Suprapubic skin (tissue), 4 donors: ENCODE measurements around the gene DNAH2.

Experiments
- CTCF ChIP-seq, 2 donors: fragments of 200-600 bp in 1 of 2; fragments of 450-650 bp in 1 of 2; sonication (generic) in 1 of 2; IDR thresholded peaks; one replicate each; pipeline ENCODE4 v1.5.1; 2016 to 2019; ENCODE audit warnings: antibody characterized with exemption in 2 of 2, mild to moderate bottlenecking in 1 of 2, moderate library complexity in 1 of 2
- POLR2A ChIP-seq, 2 donors: fragments of 450-650 bp; IDR thresholded peaks; one replicate each; pipeline ENCODE4 v1.6.1; 2017; ENCODE audit warnings: antibody characterized with exemption in 2 of 2, mild to moderate bottlenecking in 2 of 2, moderate library complexity in 2 of 2
- POLR2AphosphoS5 ChIP-seq, 3 donors: sonication (generic); formaldehyde crosslinking; IDR thresholded peaks; one replicate each; pipeline ENCODE4 v1.6.1; 2017; ENCODE audit warnings: antibody characterized with exemption in 3 of 3

GRCh38 chr17:7763919-7764318 is 46.4 kb downstream of the DNAH2 start:
- TF ChIP-seq POLR2A (IDR thresholded peaks at IDR 0.05) (no peak), CTCF (IDR thresholded peaks at IDR 0.05) (no peak), POLR2AphosphoS5 (IDR thresholded peaks at IDR 0.05) (no peak)
